ENCODE measurements around the gene METTL15. TPM values are rescaled to one million over a fixed set of nuclear protein-coding genes. Genes with fewer than 3 reads are reported as not detected.
A peak's percentile ranks its signal among the peaks of the same experiment; 100 is the strongest.

The METTL15 gene
- total RNA-seq, 1 donor from 2014 or later: 11.3 TPM

- FAIRE-seq: no peak
- Histone ChIP-seq H3K4me3 (ENCODE audit: low read depth, low read length) (no peak overlapping the region), H3K36me3 (ENCODE audit: control insufficient read depth, insufficient read depth, low read length) (no peaks in the 10 kb centered on the region), H3K27me3 (ENCODE audit: control insufficient read depth, insufficient read depth, low read length) (no peaks in the 10 kb centered on the region)
- no peak for DNase-seq (ENCODE audit: low read depth)
- TF ChIP-seq CTCF (IDR thresholded peaks at IDR 0.05; ENCODE audit: insufficient read depth, low read length, severe bottlenecking): no peak
Measured at GRCh38 chr11:28106353-28107043, 1.7 kb upstream of the METTL15 start.

GRCh38 chr11:28107191-28107749 lies 918 bp upstream of the METTL15 start:
- DNase-seq (ENCODE audit: low read depth) (peak; percentile 56), FAIRE-seq (no peak)
- Histone ChIP-seq H3K27me3 (ENCODE audit: control insufficient read depth, insufficient read depth, low read length) (no peaks in the 10 kb centered on the region), H3K4me3 (ENCODE audit: low read depth, low read length) (peak overlapping the region; percentile 53), H3K36me3 (ENCODE audit: control insufficient read depth, insufficient read depth, low read length) (no peaks in the 10 kb centered on the region)
- TF ChIP-seq CTCF (IDR thresholded peaks at IDR 0.05; ENCODE audit: insufficient read depth, low read length, severe bottlenecking): no peak

GRCh38 chr11:28108958-28109357 lies 770 bp downstream of the METTL15 start:
- DNase-seq (ENCODE audit: low read depth) (peak; percentile 26), FAIRE-seq (no peak)
- Histone ChIP-seq H3K4me3 (ENCODE audit: low read depth, low read length) (peak overlapping the region; percentile 53), H3K36me3 (ENCODE audit: control insufficient read depth, insufficient read depth, low read length) (peaks cover 3% of the 10 kb centered on the region), H3K27me3 (ENCODE audit: control insufficient read depth, insufficient read depth, low read length) (no peaks in the 10 kb centered on the region)
- TF ChIP-seq CTCF (IDR thresholded peaks at IDR 0.05; ENCODE audit: insufficient read depth, low read length, severe bottlenecking): no peak

- peaks cover 3% of the 10 kb centered on the region for H3K36me3 ChIP-seq (ENCODE audit: control insufficient read depth, insufficient read depth, low read length)
- FAIRE-seq (no peak), DNase-seq (ENCODE audit: low read depth) (peak; percentile 51)
- TF ChIP-seq CTCF (IDR thresholded peaks at IDR 0.05; ENCODE audit: insufficient read depth, low read length, severe bottlenecking): no peak
- H3K4me3 ChIP-seq (ENCODE audit: low read depth, low read length): peak overlapping the region; percentile 51
- no peaks in the 10 kb centered on the region for H3K27me3 ChIP-seq (ENCODE audit: control insufficient read depth, insufficient read depth, low read length)
Measured at GRCh38 chr11:28110108-28110820, 2.1 kb downstream of the METTL15 start.

- FAIRE-seq (no peak), DNase-seq (ENCODE audit: low read depth) (peak; percentile 38)
- TF ChIP-seq CTCF (IDR thresholded peaks at IDR 0.05; ENCODE audit: insufficient read depth, low read length, severe bottlenecking): no peak
- Histone ChIP-seq H3K36me3 (ENCODE audit: control insufficient read depth, insufficient read depth, low read length) (peaks cover 3% of the 10 kb centered on the region), H3K4me3 (ENCODE audit: low read depth, low read length) (peak overlapping the region; percentile 51), H3K27me3 (ENCODE audit: control insufficient read depth, insufficient read depth, low read length) (no peaks in the 10 kb centered on the region)
Measured at GRCh38 chr11:28110821-28111200, 2.6 kb downstream of the METTL15 start.

All from bronchial epithelial cell (primary cell).